HCT116 (cell line): ENCODE measurements around the gene IFT88. TPM values are rescaled to one million over a fixed set of nuclear protein-coding genes. Genes with fewer than 3 reads are reported as not detected.
A peak's percentile ranks its signal among the peaks of the same experiment; 100 is the strongest.

Experiments used
- ATAC-seq: fragments of 200-7000 bp; cut with Tn5 transposase; 2 replicates; pipeline ENCODE4 v1.9.1; 2020; ENCODE audit warnings: mild to moderate bottlenecking, moderate library complexity
- BruUV-seq: library from RNA; stranded (reverse); fragments of 400-500 nt; replicated peaks from 2 replicates; lab custom pipeline; 2021; lab: Mats Ljungman, UMichigan
- CTCF ChIA-PET: fragments of 300-600 bp; sonication (Branson Sonifier 250); formaldehyde crosslinking; loops from one replicate; lab custom pipeline; 2021; ENCODE audit warnings: antibody characterized with exemption; lab: Charles Lee
- POLR2A ChIA-PET: fragments of 300-600, 350-600 bp; sonication (Branson Sonifier 250); formaldehyde crosslinking; loops from one replicate; lab custom pipeline; 2021; ENCODE audit warnings: antibody characterized with exemption; lab: Charles Lee
- RAD21 ChIA-PET, 2 experiments: fragments of 300-600 bp; sonication (Branson Sonifier 250); formaldehyde crosslinking; loops; one replicate each; lab custom pipeline; 2023; ENCODE audit warnings: low total read pairs in 2 of 2; ENCODE audit not compliant: uncharacterized antibody in 2 of 2, unreplicated experiment in 2 of 2, low non-redundant PET in 1 of 2; lab: Charles Lee
- DNase-seq: peaks from one replicate; pipeline ENCODE4 v3.0.0-alpha.2; 2010; ENCODE audit warnings: low read depth, low spot score
- H2AFZ ChIP-seq: fragments of 200-600 bp; shearing (Covaris generic), sonication (generic); 2 replicates; pipeline ENCODE4 v1.6.1; 2017; ENCODE audit warnings: low read depth, mixed run types, mixed read lengths, antibody characterized with exemption, low read length; ENCODE audit not compliant: poor library complexity, severe bottlenecking
- H3K27ac ChIP-seq: 2 replicates; pipeline ENCODE4 v1.5.1; 2012; ENCODE audit warnings: low read depth, low read length
- H3K27me3 ChIP-seq: fragments of 200-600 bp; sonication (generic); 2 replicates; pipeline ENCODE4 v1.6.1; 2016; ENCODE audit warnings: mixed run types, low read length, mixed read lengths; ENCODE audit not compliant: insufficient read depth
- H3K36me3 ChIP-seq, 2 experiments: fragments of 200-500 bp in 1 of 2; fragments of 200-600 bp in 1 of 2; sonication (Bioruptor generic) in 1 of 2; sonication (generic) in 1 of 2; 2 replicates each; pipeline versions ENCODE4 v1.5.1 to v1.6.1; 2014 to 2016; ENCODE audit warnings: low read length in 2 of 2, inconsistent platforms in 1 of 2, mixed read lengths in 1 of 2, mixed run types in 1 of 2; ENCODE audit not compliant: insufficient read depth in 2 of 2, control insufficient read depth in 1 of 2
- H3K4me1 ChIP-seq, 2 experiments: fragments of 200-600 bp in 1 of 2; sonication (generic) in 1 of 2; 2 replicates each; pipeline versions ENCODE4 v1.5.1 to v1.6.1; 2012 to 2017; ENCODE audit warnings: low read length in 2 of 2, inconsistent platforms in 1 of 2, mild to moderate bottlenecking in 1 of 2, mixed read lengths in 1 of 2, mixed run types in 1 of 2, moderate library complexity in 1 of 2; ENCODE audit not compliant: insufficient read depth in 2 of 2, control insufficient read depth in 1 of 2
- H3K4me2 ChIP-seq: fragments of 200-600 bp; sonication (generic); 2 replicates; pipeline ENCODE4 v1.6.1; 2017; ENCODE audit warnings: mixed run types, low read length, mixed read lengths
- H3K4me3 ChIP-seq, 2 experiments: fragments of 200-600 bp in 1 of 2; sonication (generic) in 1 of 2; replicated peaks in 1 of 2; 2 replicates each; pipeline ENCODE4 v1.5.1; 2011 to 2016; ENCODE audit warnings: low read length in 2 of 2, control low read depth in 1 of 2, low read depth in 1 of 2, mild to moderate bottlenecking in 1 of 2, mixed read lengths in 1 of 2, mixed run types in 1 of 2
- H3K79me2 ChIP-seq: fragments of 200-600 bp; sonication (generic); 2 replicates; pipeline ENCODE4 v1.6.1; 2017; ENCODE audit warnings: mild to moderate bottlenecking, mixed run types, low read length, moderate library complexity, mixed read lengths; ENCODE audit not compliant: insufficient read depth
- H3K9ac ChIP-seq: fragments of 200-600 bp; sonication (generic); 2 replicates; pipeline ENCODE4 v1.6.1; 2016; ENCODE audit warnings: low read length, mixed read lengths
- H3K9me2 ChIP-seq: fragments of 200-600 bp; sonication (generic), shearing (Covaris generic); 2 replicates; pipeline ENCODE4 v1.6.1; 2017; ENCODE audit warnings: mixed run types, mild to moderate bottlenecking, moderate library complexity; ENCODE audit not compliant: insufficient read depth
- H3K9me3 ChIP-seq, 2 experiments: fragments of 200-500 bp in 1 of 2; fragments of 200-600 bp in 1 of 2; sonication (Bioruptor generic) in 1 of 2; sonication (generic) in 1 of 2; 2 replicates each; pipeline ENCODE4 v1.6.1; 2014 to 2017; ENCODE audit warnings: low read length in 2 of 2, mixed read lengths in 2 of 2, inconsistent platforms in 1 of 2, low read depth in 1 of 2, mild to moderate bottlenecking in 1 of 2, mixed run types in 1 of 2, moderate library complexity in 1 of 2; ENCODE audit not compliant: control insufficient read depth in 1 of 2, insufficient read depth in 1 of 2
- H4K20me1 ChIP-seq: fragments of 200-600 bp; sonication (generic), shearing (Covaris generic); 2 replicates; pipeline ENCODE4 v1.6.1; 2017; ENCODE audit warnings: mixed run types, mild to moderate bottlenecking, moderate library complexity; ENCODE audit not compliant: insufficient read depth
- ATF3 ChIP-seq: IDR thresholded peaks from 2 replicates; pipeline ENCODE4 v1.6.1; 2012
- CBX3 ChIP-seq: IDR thresholded peaks from 2 replicates; pipeline ENCODE4 v1.6.1; 2012; ENCODE audit warnings: low read depth
- CTCF ChIP-seq, 3 experiments: fragments of 200-600 bp in 1 of 3; sonication (generic) in 1 of 3; IDR thresholded peaks in 2 of 3; conservative IDR thresholded peaks in 1 of 3; 2 replicates each; pipeline ENCODE4 v1.5.1; 2012 to 2017; ENCODE audit warnings: low read depth in 2 of 3, low read length in 2 of 3, antibody characterized with exemption in 1 of 3, borderline replicate concordance in 1 of 3, control low read depth in 1 of 3, mild to moderate bottlenecking in 1 of 3, mixed read lengths in 1 of 3, mixed run types in 1 of 3, moderate library complexity in 1 of 3; ENCODE audit not compliant: insufficient read depth in 1 of 3
- EGR1 ChIP-seq: IDR thresholded peaks from 2 replicates; pipeline ENCODE4 v1.6.1; 2012; ENCODE audit warnings: low read depth
- ELF1 ChIP-seq: IDR thresholded peaks from 2 replicates; pipeline ENCODE4 v1.6.1; 2012; ENCODE audit warnings: low read depth, borderline replicate concordance
- EZH2 ChIP-seq: fragments of 200-600 bp; sonication (generic); IDR thresholded peaks from 2 replicates; pipeline ENCODE4 v1.6.1; 2017; ENCODE audit warnings: antibody characterized with exemption, mixed run types
- EZH2phosphoT487 ChIP-seq: fragments of 200-600 bp; IDR thresholded peaks from 2 replicates; pipeline ENCODE4 v1.6.1; 2018; ENCODE audit warnings: antibody characterized with exemption, borderline replicate concordance
- JUND ChIP-seq: IDR thresholded peaks from 2 replicates; pipeline ENCODE4 v1.6.1; 2012
- MAX ChIP-seq: IDR thresholded peaks from 2 replicates; pipeline ENCODE4 v1.6.1; 2012
- POLR2A ChIP-seq: IDR thresholded peaks from 2 replicates; pipeline ENCODE4 v1.7.0; 2011; ENCODE audit warnings: borderline replicate concordance; ENCODE audit not compliant: insufficient read depth, insufficient read length; ENCODE audit errors: extremely low read depth
- POLR2AphosphoS5 ChIP-seq: IDR thresholded peaks from 2 replicates; pipeline ENCODE4 v1.6.1; 2011; ENCODE audit warnings: mild to moderate bottlenecking, low read depth, low read length, moderate library complexity
- REST ChIP-seq: IDR thresholded peaks from 2 replicates; pipeline ENCODE4 v1.6.1; 2012; ENCODE audit warnings: low read depth
- SP1 ChIP-seq: IDR thresholded peaks from 2 replicates; pipeline ENCODE4 v1.6.1; 2012; ENCODE audit warnings: low read depth
- SRF ChIP-seq: IDR thresholded peaks from 2 replicates; pipeline ENCODE4 v1.6.1; 2012; ENCODE audit warnings: low read depth
- TCF7L2 ChIP-seq: IDR thresholded peaks from 2 replicates; pipeline ENCODE4 v1.7.0; 2011; ENCODE audit warnings: borderline replicate concordance, inconsistent platforms; ENCODE audit not compliant: insufficient read depth, insufficient read length; ENCODE audit errors: extremely low read depth
- YY1 ChIP-seq: IDR thresholded peaks from 2 replicates; pipeline ENCODE4 v1.6.1; 2011; ENCODE audit warnings: low read length, low read depth, moderate library complexity, mild to moderate bottlenecking; ENCODE audit not compliant: insufficient replicate concordance; ENCODE audit errors: extremely low read depth
- ZBTB33 ChIP-seq: IDR thresholded peaks from 2 replicates; pipeline ENCODE4 v1.6.1; 2011; ENCODE audit warnings: mild to moderate bottlenecking, low read length, moderate library complexity; ENCODE audit not compliant: insufficient replicate concordance; ENCODE audit errors: extremely low read depth
- ZFX ChIP-seq: fragments of 450-650 bp; IDR thresholded peaks from 2 replicates; pipeline ENCODE4 v1.6.1; 2017
- ZNF274 ChIP-seq: fragments of 200-500 bp; sonication (Bioruptor generic); IDR thresholded peaks from 2 replicates; pipeline ENCODE4 v1.6.1; 2014; ENCODE audit warnings: mild to moderate bottlenecking, low read depth, low read length, inconsistent platforms
- intact Hi-C: fragments of 100-400 bp; cut with micrococcal nuclease; formaldehyde crosslinking; loops from 2 replicates; pipeline ENCODE4 v1.10.0; 2022
- total RNA-seq: library from RNA; stranded (reverse); gene quantifications from one replicate; pipeline ENCODE4 v1.2.1, GENCODE V29; 2021; ENCODE audit not compliant: unreplicated experiment

The IFT88 gene
- total RNA-seq, 1 experiment from 2014 or later = 13.1 TPM

GRCh38 chr13:20713751-20714150 is 146.8 kb downstream of the IFT88 start:
- peaks cover 0 to 23% of the 10 kb centered on the region in 2 experiments; a peak in 3 of 4 replicates for H3K4me1 ChIP-seq

More at GRCh38 chr13:20713751-20714150, 146.8 kb downstream of the IFT88 start:
- ATAC-seq = no peak
- RAD21 ChIA-PET = no interaction called here
- H3K79me2 ChIP-seq = no peaks in the 10 kb centered on the region
- intact Hi-C loops = loop anchor here (2.0 to 5.0 kb wide), 2 partner anchors 211 to 216 kb away; no protein-coding TSS in a partner anchor
- TF ChIP-seq CBX3 (no peak), CTCF (IDR thresholded peaks at IDR 0.05 in 2 of 3, conservative IDR thresholded peaks at IDR 0.05 in 1 of 3; ENCODE audit: borderline replicate concordance in 1 of 3, insufficient read depth in 1 of 3, low read depth in 2 of 3, low read length in 2 of 3) (no peak), ZFX (no peak), SP1 (no peak), EZH2phosphoT487 (no peak), TCF7L2 (no peak), EGR1 (no peak), ELF1 (no peak), SRF (no peak), POLR2AphosphoS5 (no peak), REST (no peak), MAX (no peak), YY1 (no peak), ZNF274 (no peak), POLR2A (no peak), ATF3 (no peak), JUND (no peak), ZBTB33 (no peak), EZH2 (no peak)
- TF ChIP-seq, all 23 proteins: peak for 0
- BruUV-seq = no TSS peak
- H3K9ac ChIP-seq = no peak overlapping the region
- H3K9me2 ChIP-seq = no peaks in the 10 kb centered on the region
- peak overlapping the region; percentile 99 for H2AFZ ChIP-seq
- ChIA-PET CTCF (no interaction called here), POLR2A (no interaction called here)
- 0 out of 2 replicates have a peak overlapping the region, but pooled peaks have one; percentile 5 for H3K4me2 ChIP-seq
- H3K9me3 ChIP-seq = no peaks in the 10 kb centered on the region
- H4K20me1 ChIP-seq = no peaks in the 10 kb centered on the region
- H3K27me3 ChIP-seq = no peaks in the 10 kb centered on the region
- no peak overlapping the region for H3K4me3 ChIP-seq
- no peaks in the 10 kb centered on the region for H3K36me3 ChIP-seq
- no peak for DNase-seq
- no peak overlapping the region for H3K27ac ChIP-seq
